ENCODE data around the gene MCRIP2. TPM values are rescaled to one million over a fixed set of nuclear protein-coding genes. Genes with fewer than 3 reads are reported as not detected.
A peak's percentile ranks its signal among the peaks of the same experiment; 100 is the strongest.

Gene MCRIP2
- total RNA-seq, 2 experiments from 2014 or later, result 20.3 to 22.8 TPM

GRCh38 chr16:603933-604332, 37.7 kb upstream of the MCRIP2 start:
- no peaks in the 10 kb centered on the region for H3K36me3 Mint-ChIP-seq (ENCODE audit: low read depth)
- CTCF ChIA-PET, result no interaction called here
- peaks cover 2% of the 10 kb centered on the region for H3K4me1 Mint-ChIP-seq
- H3K27ac Mint-ChIP-seq, result no peak overlapping the region
- H3K9me3 Mint-ChIP-seq, result no peaks in the 10 kb centered on the region
- H3K4me3 Mint-ChIP-seq, result no peak overlapping the region
- no peak for DNase-seq
- H3K27me3 Mint-ChIP-seq, result no peaks in the 10 kb centered on the region
- POLR2A ChIA-PET, result no interaction called here

- H3K9me3 Mint-ChIP-seq, result no peaks in the 10 kb centered on the region
- H3K4me3 Mint-ChIP-seq, result no peak overlapping the region
- H3K36me3 Mint-ChIP-seq (ENCODE audit: low read depth), result no peaks in the 10 kb centered on the region
- H3K27ac Mint-ChIP-seq, result no peak overlapping the region
- peaks cover 4% of the 10 kb centered on the region for H3K4me1 Mint-ChIP-seq
- no peaks in the 10 kb centered on the region for H3K27me3 Mint-ChIP-seq
- ChIA-PET CTCF (no interaction called here), POLR2A (no interaction called here)
- DNase-seq, result no peak
These were observed 34.8 kb upstream of the MCRIP2 start for GRCh38 chr16:606656-607307.

- Mint-ChIP-seq H3K9me3 (no peaks in the 10 kb centered on the region), H3K4me3 (no peak overlapping the region), H3K36me3 (ENCODE audit: low read depth) (no peaks in the 10 kb centered on the region), H3K27me3 (no peaks in the 10 kb centered on the region), H3K27ac (no peak overlapping the region), H3K4me1 (peaks cover 4% of the 10 kb centered on the region)
- ChIA-PET POLR2A (no interaction called here), CTCF (no interaction called here)
- no peak for DNase-seq
These were observed 33.6 kb upstream of the MCRIP2 start for GRCh38 chr16:608019-608418.

GRCh38 chr16:609316-609715, 32.3 kb upstream of the MCRIP2 start:
- Mint-ChIP-seq H3K4me1 (peaks cover 4% of the 10 kb centered on the region), H3K36me3 (ENCODE audit: low read depth) (no peaks in the 10 kb centered on the region), H3K9me3 (no peaks in the 10 kb centered on the region), H3K4me3 (no peak overlapping the region), H3K27me3 (no peaks in the 10 kb centered on the region), H3K27ac (no peak overlapping the region)
- ChIA-PET CTCF (interaction anchor here (1.1 kb wide), 1 partner anchor 9 kb away, joined by 3 read pairs; no protein-coding TSS in a partner anchor), POLR2A (interaction anchor here (1.2 kb wide), 1 partner anchor 41 kb away, joined by 3 read pairs; no protein-coding TSS in a partner anchor)
- DNase-seq, result no peak

- no peaks in the 10 kb centered on the region for H3K36me3 Mint-ChIP-seq (ENCODE audit: low read depth)
- H3K27ac Mint-ChIP-seq, result no peak overlapping the region
- no peak overlapping the region for H3K4me3 Mint-ChIP-seq
- ChIA-PET CTCF (interaction anchor here (1.1 to 1.2 kb wide), 2 partner anchors 9 to 31 kb away, joined by 3 read pairs; no protein-coding TSS in a partner anchor), POLR2A (interaction anchor here (1.2 kb wide), 1 partner anchor 42 kb away, joined by 3 read pairs; no protein-coding TSS in a partner anchor)
- no peaks in the 10 kb centered on the region for H3K27me3 Mint-ChIP-seq
- no peaks in the 10 kb centered on the region for H3K9me3 Mint-ChIP-seq
- H3K4me1 Mint-ChIP-seq, result peaks cover 4% of the 10 kb centered on the region
- no peak for DNase-seq
These were observed 31.6 kb upstream of the MCRIP2 start for GRCh38 chr16:609984-610383.

- Mint-ChIP-seq H3K27me3 (no peaks in the 10 kb centered on the region), H3K36me3 (ENCODE audit: low read depth) (no peaks in the 10 kb centered on the region), H3K27ac (no peak overlapping the region), H3K4me3 (no peak overlapping the region), H3K4me1 (peaks cover 4% of the 10 kb centered on the region), H3K9me3 (no peaks in the 10 kb centered on the region)
- ChIA-PET POLR2A (interaction anchor here (1.2 kb wide), 1 partner anchor 42 kb away, joined by 3 read pairs; no protein-coding TSS in a partner anchor), CTCF (interaction anchor here (1.2 kb wide), 1 partner anchor 32 kb away, joined by 3 read pairs; no protein-coding TSS in a partner anchor)
- DNase-seq, result peak; percentile 47
These were observed 30.9 kb upstream of the MCRIP2 start for GRCh38 chr16:610513-611381.

- no peak overlapping the region for H3K4me3 Mint-ChIP-seq
- no peaks in the 10 kb centered on the region for H3K9me3 Mint-ChIP-seq
- no peak overlapping the region for H3K27ac Mint-ChIP-seq
- POLR2A ChIA-PET, result no interaction called here
- peaks cover 2% of the 10 kb centered on the region for H3K4me1 Mint-ChIP-seq
- H3K27me3 Mint-ChIP-seq, result no peaks in the 10 kb centered on the region
- CTCF ChIA-PET, result no interaction called here
- no peaks in the 10 kb centered on the region for H3K36me3 Mint-ChIP-seq (ENCODE audit: low read depth)
- DNase-seq, result no peak
These were observed 26.5 kb upstream of the MCRIP2 start for GRCh38 chr16:615122-615521.

GRCh38 chr16:616733-617586, 24.7 kb upstream of the MCRIP2 start:
- no peaks in the 10 kb centered on the region for H3K36me3 Mint-ChIP-seq (ENCODE audit: low read depth)
- H3K27ac Mint-ChIP-seq, result no peak overlapping the region
- H3K4me3 Mint-ChIP-seq, result no peak overlapping the region
- H3K4me1 Mint-ChIP-seq, result no peaks in the 10 kb centered on the region
- CTCF ChIA-PET, result no interaction called here
- H3K27me3 Mint-ChIP-seq, result no peaks in the 10 kb centered on the region
- POLR2A ChIA-PET, result no interaction called here
- no peaks in the 10 kb centered on the region for H3K9me3 Mint-ChIP-seq
- no peak for DNase-seq

- no peak overlapping the region for H3K27ac Mint-ChIP-seq
- H3K27me3 Mint-ChIP-seq, result no peaks in the 10 kb centered on the region
- no peaks in the 10 kb centered on the region for H3K36me3 Mint-ChIP-seq (ENCODE audit: low read depth)
- no peaks in the 10 kb centered on the region for H3K4me1 Mint-ChIP-seq
- no peaks in the 10 kb centered on the region for H3K9me3 Mint-ChIP-seq
- H3K4me3 Mint-ChIP-seq, result no peak overlapping the region
- no peak for DNase-seq
- CTCF ChIA-PET, result no interaction called here
- POLR2A ChIA-PET, result no interaction called here
These were observed 23.8 kb upstream of the MCRIP2 start for GRCh38 chr16:617855-618254.

- ChIA-PET CTCF (interaction anchor here (1.0 kb wide), 1 partner anchor 21 kb away, joined by 3 read pairs; no protein-coding TSS in a partner anchor), POLR2A (no interaction called here)
- Mint-ChIP-seq H3K9me3 (no peaks in the 10 kb centered on the region), H3K4me1 (no peaks in the 10 kb centered on the region), H3K27me3 (no peaks in the 10 kb centered on the region), H3K36me3 (ENCODE audit: low read depth) (no peaks in the 10 kb centered on the region), H3K4me3 (no peak overlapping the region), H3K27ac (no peak overlapping the region)
- no peak for DNase-seq
These were observed 22.0 kb upstream of the MCRIP2 start for GRCh38 chr16:619476-620100.

GRCh38 chr16:620700-621525, 20.7 kb upstream of the MCRIP2 start:
- no peak for DNase-seq
- Mint-ChIP-seq H3K9me3 (no peaks in the 10 kb centered on the region), H3K4me3 (no peak overlapping the region), H3K36me3 (ENCODE audit: low read depth) (no peaks in the 10 kb centered on the region), H3K27me3 (no peaks in the 10 kb centered on the region), H3K27ac (no peak overlapping the region), H3K4me1 (no peaks in the 10 kb centered on the region)
- POLR2A ChIA-PET, result no interaction called here
- CTCF ChIA-PET, result no interaction called here

- no peaks in the 10 kb centered on the region for H3K36me3 Mint-ChIP-seq (ENCODE audit: low read depth)
- ChIA-PET CTCF (no interaction called here), POLR2A (no interaction called here)
- H3K4me3 Mint-ChIP-seq, result no peak overlapping the region
- DNase-seq, result no peak
- no peak overlapping the region for H3K27ac Mint-ChIP-seq
- H3K27me3 Mint-ChIP-seq, result no peaks in the 10 kb centered on the region
- no peaks in the 10 kb centered on the region for H3K4me1 Mint-ChIP-seq
- no peaks in the 10 kb centered on the region for H3K9me3 Mint-ChIP-seq
These were observed 20.0 kb upstream of the MCRIP2 start for GRCh38 chr16:621526-622105.

All from activated CD4-positive, alpha-beta memory T cell treated with anti-CD3 and anti-CD28 coated beads, Interleukin-2, amount 10 ng/mL, durations not matched to agents 7 days and 5 days (primary cell).